ENCODE data around the gene CADPS.
A peak's percentile ranks its signal among the peaks of the same experiment; 100 is the strongest.

Gene CADPS

DNA sequence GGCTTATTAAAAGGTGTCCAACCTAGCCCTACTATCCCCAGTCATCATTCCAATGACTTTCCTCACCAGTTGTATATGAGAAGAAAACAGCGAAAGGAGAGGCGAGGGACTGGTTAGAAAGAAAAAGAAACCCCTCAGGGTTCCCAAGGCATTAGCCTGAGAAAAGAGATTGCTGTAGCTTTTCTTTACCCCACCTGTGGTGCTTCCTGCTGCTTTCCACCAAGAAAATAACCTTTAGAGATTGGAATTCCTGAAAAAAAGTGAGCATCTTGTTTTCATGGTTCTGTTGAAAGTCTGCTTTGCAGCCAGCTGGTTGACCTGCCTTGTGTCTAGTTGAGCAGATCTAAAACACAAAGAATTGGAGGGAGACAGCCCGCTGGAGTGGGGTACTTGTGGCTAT is 196.4 kb downstream of the CADPS start:
- no peak for DNase-seq

- no peak for DNase-seq
These were observed 197.3 kb downstream of the CADPS start for GRCh38 chr3:62677926-62678325.

- DNase-seq, result no peak
These were observed 198.4 kb downstream of the CADPS start for GRCh38 chr3:62676689-62677271.

GRCh38 chr3:62675492-62675891 is 199.7 kb downstream of the CADPS start:
- no peak for DNase-seq

DNA sequence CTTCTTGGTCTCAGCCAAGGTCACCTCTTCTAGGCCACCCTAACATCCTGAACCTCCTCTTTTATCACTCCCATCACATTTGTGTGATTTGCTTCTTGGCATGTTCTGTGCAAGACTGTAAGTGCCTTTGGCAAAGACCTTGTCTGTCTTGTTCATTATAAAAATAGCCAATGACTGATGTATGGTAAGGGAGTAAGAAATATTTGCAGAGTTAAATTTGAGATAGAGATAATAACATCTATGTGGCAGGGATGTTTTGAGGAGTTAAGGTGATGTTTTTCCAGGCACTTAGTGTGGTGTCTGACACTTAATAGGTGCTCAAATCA is 202.3 kb downstream of the CADPS start:
- no peak for DNase-seq

GRCh38 chr3:62672270-62672987 is 202.8 kb downstream of the CADPS start:
- DNase-seq, result no peak

- no peak for DNase-seq
These were observed 204.9 kb downstream of the CADPS start for GRCh38 chr3:62670351-62670750.

DNA sequence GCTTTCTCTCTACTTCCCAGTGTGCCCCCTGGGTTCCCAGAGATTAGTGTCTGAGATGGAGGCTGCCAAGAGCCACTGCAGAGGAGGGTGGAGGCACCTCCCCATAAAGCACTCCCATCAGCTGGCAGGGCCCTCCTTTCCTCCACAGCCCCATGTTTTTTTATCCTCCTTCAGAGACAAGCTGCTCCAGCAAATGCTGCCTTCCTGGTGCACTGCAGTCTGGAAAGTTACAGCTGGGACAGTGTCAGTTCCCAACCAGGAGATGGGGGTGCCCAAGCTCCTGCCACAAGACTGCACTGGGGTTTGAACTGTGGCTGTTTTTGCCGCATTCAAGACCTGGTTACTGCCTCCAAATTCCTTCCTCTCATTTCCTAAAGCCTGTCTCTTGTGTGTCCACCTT is 206.1 kb downstream of the CADPS start:
- peak; percentile 9 for DNase-seq

DNA sequence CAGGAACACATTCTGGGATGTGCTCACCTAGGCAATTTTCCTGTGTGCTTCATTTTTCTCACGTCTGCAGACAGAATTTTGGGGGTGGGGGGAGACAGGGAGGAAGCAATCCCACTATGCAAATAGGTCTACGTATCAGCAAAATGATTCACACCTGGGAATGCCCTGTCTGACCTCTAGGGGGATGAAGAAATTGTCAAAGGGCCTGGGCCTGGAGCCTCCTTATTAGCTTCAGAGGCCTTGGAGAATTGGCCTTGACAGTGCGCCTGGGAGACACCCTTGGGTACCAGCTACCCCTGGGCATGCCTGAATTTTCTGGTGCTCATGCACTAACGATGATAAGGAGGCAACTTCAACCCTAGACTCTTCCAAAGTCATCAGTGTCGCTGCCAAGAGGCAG is 207.5 kb downstream of the CADPS start:
- peak; percentile 19 for DNase-seq

- DNase-seq, result peak; percentile 79
These were observed 209.4 kb downstream of the CADPS start for GRCh38 chr3:62665627-62666437.

DNA sequence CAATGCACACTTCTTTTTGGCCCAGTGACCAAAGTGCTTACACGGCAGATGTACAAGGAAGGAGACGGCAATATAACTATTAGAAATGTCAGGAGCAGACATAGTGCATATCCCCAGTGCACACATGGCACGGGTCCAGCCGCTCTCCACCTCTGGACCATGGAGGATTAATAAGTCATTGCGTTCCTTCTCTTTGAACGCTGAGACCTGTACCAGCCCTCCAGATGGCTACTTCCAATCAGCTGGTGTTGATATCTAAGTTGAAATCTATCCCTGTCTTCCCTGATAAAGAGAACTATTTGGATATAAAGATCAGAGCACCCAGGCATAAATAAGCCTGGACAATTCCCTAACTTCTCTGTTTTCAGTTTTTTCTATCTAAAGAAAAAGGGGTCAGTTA is 212.5 kb downstream of the CADPS start:
- DNase-seq, result no peak

DNA sequence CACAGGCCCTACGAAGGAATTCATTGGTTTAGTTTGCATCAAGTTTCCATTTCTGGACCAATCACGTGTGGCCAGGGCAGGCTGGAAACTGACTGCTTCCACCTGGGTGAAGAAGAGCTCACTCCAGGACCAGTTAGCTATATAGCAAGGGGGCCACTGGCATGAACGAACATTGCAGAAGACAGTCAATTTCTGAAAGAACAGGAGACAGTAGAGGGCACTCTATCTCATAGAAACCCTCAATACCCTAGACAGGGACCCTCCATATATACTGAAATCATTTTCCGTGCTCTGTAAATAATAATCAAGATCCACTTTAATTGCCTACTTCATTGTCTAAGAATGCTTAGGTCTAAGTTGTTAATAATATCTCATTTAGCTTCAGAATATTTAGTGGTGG is 215.6 kb downstream of the CADPS start:
- DNase-seq, result peak; percentile 6

- no peak for DNase-seq
These were observed 219.5 kb downstream of the CADPS start for GRCh38 chr3:62655691-62656063.

DNA sequence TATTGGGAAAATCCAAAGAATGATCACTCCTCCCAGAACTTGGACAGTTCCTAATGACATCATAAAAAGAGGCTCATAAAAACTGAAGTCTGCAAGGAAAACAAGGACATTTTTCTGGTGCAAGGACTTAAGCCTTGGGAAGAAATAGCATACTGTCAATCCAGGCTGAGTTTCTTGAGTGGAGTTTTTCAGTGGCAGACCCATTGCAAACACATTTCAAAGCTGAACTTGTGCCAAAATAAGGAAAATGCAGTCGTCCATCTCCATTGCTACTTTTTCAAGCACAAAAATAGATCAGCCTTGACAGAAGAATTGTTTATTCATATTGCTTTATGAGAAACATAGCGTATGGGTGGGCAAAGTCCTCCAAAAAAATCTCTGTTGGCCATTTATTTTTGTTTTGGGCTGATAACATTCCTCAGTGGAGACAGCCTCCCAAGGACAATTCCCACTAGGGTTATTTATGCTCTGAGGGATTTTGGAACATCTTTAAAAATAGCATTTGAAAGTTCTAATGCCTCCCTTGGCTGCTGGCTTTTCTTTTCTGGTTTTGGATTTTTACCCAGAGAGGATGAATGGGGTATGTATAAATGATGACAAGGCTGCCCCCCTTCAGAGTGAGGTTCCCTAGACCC is 220.0 kb downstream of the CADPS start:
- DNase-seq, result no peak

DNA sequence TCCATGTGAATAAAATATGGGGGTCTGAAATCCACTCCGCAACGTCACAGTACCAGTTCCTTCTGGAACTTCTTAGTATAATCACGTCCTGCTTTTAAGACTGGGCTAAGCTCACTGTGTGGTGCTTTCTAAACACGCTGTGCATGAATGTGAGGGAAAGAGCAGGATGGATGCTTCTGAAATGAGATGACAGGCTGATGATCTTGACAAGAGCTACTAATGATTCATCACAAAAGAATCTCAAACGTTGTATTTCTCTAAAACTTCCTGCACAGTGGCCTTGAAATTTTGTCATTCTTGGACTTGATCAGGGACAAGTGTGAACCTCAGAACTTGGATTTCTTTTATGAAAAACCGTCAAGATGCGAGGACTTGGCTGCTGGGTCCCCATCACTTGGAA is 221.4 kb downstream of the CADPS start:
- DNase-seq, result no peak

DNA sequence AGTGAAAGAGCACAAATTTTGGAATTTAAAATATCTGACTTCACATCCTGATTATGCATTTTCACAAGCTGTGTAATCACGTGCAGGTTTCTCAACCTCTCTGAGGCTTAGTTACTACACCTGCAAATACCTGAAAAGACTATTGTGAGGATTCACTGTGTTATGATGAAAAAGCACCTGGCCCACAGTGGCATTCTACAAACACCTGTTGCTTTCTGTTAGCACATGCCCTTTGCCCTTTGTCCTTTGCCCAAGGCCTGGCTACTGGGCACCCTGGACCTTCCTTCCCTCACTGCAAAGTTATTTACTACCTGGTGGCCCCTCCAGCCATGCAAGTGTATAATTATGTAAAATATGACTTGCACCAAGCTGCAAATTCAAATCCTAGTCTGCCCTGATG is 227.5 kb downstream of the CADPS start:
- no peak for DNase-seq

- DNase-seq, result no peak
These were observed 230.7 kb downstream of the CADPS start for GRCh38 chr3:62644493-62644892.

GRCh38 chr3:62638316-62638715 is 236.9 kb downstream of the CADPS start:
- peak; percentile 4 for DNase-seq

DNA sequence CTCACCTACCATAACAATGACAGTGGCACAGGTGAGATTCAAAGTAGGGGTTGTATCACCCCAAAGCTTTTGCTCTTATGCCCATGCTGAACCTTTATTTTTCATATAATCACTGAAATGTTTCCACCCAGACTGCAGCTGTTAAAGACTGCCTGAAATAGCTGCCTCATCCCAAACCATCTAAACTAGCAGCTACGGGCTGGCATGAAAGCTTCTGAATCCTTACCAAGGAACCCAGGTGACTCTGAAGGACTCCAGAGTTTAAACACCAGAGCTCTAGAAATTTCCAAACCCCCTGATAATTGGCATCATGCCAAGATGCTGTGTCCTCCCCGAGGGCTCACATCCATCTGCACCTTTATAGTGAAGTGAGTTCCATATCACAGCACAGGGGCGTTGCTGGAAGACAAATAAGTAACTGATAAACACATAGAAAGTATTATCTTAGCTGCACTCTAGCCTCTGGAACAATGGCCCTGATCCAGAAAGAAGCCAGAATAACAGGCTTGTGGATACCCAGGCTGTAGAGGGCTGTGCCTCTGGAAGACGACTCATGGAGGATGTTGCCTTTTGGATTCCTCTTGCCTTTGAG is 238.9 kb downstream of the CADPS start:
- peak; percentile 51 for DNase-seq

DNA sequence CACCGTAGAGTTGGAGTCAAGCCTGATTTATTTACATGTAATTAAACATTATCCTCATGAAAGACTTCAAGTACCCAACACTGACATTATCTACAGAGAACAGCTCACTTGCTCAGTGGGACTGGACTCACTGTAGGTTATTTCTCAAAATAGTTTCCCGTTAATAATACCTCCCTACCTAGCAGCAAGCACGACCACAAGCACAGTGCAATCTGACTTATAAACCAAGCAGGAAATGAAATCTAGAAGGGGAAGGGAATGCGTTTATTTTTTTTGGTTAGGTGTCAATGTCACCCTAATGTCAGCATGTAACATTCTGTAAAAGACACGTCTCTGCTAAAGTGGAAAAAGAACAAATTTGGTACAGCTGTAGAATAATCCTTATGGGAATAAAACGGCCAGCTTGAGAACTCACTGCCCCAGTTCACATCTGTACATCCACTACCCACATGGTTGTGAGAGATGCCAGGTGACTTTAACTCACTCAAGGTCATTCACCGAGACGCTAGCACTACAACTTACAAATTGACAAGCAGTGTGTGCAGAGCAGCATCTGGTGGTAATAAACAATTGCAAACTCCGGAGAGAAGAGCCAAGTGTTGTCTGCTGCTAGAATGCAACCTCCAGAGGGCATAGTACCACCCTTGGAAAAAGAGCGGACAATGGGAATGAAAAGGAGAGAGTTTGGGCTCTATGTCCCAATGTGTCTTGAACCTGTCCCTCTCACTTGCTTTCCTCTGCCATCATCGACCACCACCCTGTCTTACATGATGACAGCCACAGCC is 242.5 kb downstream of the CADPS start:
- peak; percentile 55 for DNase-seq

- peak; percentile 90 for DNase-seq
These were observed 243.7 kb downstream of the CADPS start for GRCh38 chr3:62631488-62631887.

DNA sequence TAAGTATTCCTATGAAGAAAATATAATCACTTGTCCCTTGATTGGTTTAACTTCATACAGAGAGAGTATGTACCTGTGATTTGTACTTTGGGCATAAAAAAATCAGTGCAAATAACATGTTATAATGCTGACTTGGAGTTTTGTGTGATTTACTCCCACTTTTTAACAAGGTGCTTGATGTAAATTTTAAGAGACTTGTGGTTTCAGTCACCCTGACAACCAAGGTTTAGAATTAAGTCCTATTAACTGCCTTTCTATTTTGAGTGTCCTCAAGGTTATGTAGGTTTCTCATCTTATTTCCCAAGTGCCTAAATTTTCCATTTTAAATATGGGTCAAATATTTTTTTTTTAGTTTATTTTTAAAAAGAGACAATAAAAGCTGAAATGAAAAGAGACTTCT is 244.6 kb downstream of the CADPS start:
- DNase-seq, result no peak

DNA sequence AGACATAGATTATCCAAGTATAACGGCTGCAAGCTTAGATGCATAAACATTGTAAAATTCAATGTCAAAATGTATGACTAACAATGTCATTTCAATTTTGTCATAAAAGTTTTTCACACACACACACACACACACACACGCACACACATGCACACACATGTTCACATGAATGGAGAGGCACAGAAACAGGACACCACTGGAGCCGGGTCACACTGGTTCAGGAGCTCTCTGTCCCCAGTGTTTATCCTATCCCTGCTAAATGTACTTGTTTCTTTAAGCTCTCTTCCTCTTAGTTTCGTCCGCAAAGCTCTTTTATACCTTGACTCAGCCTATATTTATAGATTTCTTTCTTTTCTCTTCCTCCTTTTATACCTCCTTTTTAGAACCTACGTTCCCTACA is 249.9 kb downstream of the CADPS start:
- no peak for DNase-seq
